T1000 (cell line): Measurements from ENCODE around the gene TMEM61.
"Not testable (repeated sequence)": the region's sequence is repeated elsewhere in the genome, so short reads cannot be mapped to it uniquely, and the experiment has no call there.

Source experiments
- DNase-seq: peaks from one replicate; lab custom pipeline; 2025; ENCODE audit warnings: mixed read lengths; lab: John Stamatoyannopoulos, UW

The TMEM61 gene

GRCh38 chr1:54962612-54963395 is 17.6 kb upstream of the TMEM61 start:
- no peak for DNase-seq

GRCh38 chr1:54963829-54964228 is 16.6 kb upstream of the TMEM61 start:
- DNase-seq = not testable (repeated sequence)

GRCh38 chr1:54965624-54966340 is 14.6 kb upstream of the TMEM61 start:
- DNase-seq = no peak

GRCh38 chr1:54967372-54967771 is 13.1 kb upstream of the TMEM61 start:
- no peak for DNase-seq

GRCh38 chr1:54968551-54968950 is 11.9 kb upstream of the TMEM61 start:
- DNase-seq = no peak

GRCh38 chr1:54969879-54970278 is 10.5 kb upstream of the TMEM61 start:
- DNase-seq = no peak

- DNase-seq = no peak
Measured at GRCh38 chr1:54970901-54971300, 9.5 kb upstream of the TMEM61 start.

DNA sequence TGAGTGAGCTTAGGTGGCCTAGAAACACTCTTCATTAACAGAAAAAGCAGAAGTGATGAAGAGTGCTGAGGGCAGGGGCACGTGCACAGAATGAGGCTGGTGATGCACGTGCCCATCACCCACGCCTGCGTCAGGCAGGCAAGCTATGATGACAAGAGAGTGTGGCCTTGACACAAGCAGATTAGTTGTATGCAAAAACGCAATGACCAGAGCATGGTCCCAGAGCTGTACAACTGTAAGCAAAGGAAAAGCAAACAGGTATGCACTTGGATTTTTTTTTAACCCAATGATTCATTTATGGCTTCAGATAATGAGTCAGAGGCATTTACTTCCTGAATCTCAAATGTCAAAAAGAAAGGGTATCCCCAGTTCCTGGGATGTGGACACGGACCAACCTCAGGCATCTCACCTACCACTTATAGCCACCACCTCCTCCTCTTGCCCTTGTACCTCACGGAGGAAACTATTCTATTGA is 9.1 kb upstream of the TMEM61 start:
- DNase-seq = no peak

- DNase-seq = no peak
Measured at GRCh38 chr1:54972436-54972835, 8.0 kb upstream of the TMEM61 start.

DNA sequence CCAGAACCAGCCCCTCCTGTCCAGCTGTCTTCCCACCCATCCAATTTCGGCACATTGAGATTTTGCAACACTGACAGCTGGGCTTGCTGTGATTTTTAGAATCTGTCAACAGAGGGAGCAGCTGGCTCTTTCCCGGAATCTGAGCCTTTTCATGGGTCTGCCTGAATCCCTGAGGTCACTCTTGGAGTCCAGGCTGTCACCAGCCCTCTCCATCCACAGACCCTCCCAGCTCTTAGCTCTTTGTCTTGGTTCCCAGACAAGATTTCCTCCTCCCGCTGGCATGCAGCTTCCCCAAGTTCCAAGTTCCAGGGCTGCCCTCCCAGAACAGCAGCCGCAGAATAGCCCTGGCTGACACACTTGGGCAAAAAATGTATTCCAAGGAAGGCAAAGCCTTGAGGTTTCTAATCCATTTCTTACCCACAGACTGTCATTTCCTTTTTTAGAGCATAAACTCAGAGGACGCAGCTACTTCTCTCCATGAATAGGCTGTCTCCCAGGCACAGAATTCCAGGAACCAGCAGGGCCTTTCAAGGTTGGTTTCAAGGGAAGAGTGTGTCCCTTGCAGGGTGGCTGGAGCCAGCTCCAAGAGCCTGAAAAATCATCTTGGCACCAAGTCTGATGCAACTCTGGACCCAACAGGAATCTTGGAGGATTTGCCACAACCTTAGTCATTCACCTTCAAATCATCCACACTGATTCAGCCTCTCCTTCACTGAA is 7.1 kb upstream of the TMEM61 start:
- DNase-seq = no peak

DNA sequence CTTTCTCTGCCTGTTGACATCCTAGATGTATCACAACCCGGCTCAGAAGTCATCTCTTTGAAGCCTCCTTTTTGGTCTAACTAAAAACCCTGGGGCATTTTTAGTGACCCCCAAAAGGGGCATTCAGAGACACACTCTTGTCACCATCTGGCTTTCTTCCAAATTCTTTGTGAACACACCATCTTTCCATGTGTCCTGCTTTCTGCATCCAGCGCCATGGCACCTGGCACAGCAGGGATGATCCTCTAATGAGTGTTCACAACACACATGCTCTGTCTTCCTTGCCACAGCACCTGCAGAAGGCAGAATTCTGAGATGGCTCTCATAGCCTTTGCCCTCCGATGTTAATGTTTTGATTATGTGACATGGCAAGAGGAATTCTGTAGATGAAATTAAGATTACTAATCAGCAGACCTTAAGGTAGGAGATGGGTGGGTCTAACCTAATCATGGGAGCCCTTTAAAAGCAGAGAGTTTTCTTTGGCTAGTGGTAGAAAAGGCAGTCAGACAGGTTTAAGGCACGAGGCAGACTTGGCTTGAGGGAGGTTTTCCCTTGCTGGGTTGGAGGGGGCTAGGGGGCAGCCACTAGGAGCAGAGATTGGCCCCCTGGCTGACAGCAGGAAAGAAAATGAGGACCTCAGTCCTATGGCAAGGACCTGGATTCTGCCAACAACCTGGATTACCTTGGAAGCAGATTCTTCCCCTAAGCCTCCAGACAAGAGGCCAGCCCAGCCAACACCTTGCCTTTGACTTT is 4.9 kb upstream of the TMEM61 start:
- no peak for DNase-seq

DNA sequence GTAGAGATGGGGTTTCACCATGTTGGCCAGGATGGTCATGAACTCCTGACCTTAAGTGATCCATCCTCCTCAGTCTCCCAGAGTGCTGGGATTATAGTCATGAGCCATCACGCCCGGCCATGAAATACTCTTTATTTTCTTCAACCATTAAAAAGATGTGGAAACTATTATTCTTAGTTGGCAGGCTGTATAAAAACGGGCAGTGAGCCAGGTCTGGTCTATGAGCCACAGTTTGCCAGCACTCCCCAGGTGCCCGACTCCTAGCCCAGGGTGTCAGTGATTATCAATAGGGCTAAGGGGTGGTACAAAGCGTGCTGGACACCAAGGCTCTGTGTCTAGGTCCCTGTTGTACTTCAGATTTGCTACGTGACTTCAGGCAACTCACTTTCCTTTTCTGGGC is 3.7 kb upstream of the TMEM61 start:
- DNase-seq = no peak

- DNase-seq = no peak
Measured at GRCh38 chr1:54977533-54978297, 2.7 kb upstream of the TMEM61 start.

- DNase-seq = no peak
Measured at GRCh38 chr1:54978528-54979326, 1.7 kb upstream of the TMEM61 start.

DNA sequence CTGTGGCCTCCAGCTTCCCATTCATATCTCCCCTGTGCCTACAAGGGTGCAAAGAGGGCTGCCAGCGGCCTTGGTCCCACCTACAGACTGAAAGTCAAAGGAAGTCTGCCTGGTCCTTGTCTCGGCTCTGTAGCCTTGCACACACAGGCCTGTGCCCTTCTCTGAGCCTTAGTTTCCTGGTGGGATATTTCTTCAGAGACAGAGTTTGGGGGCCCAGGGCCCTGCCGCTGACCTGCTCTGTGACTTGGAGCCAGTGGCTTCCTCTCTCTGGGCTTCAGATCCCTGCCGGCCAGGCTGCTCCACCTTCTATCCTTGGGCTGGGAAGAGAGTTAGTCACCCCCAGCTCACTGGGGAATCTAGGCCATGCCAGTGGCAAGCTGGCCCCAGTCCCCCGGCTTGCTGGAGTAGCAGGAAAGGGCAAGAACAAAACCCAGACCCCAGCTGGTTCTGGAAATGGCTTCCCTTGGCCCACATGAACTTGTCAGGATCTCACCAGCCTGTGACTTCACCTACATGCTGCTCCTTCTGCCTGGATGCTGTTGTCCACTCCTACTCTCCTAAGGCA is 1.0 kb upstream of the TMEM61 start:
- no peak for DNase-seq

- no peak for DNase-seq
Measured at GRCh38 chr1:54980046-54980527, 341 bp upstream of the TMEM61 start.

GRCh38 chr1:54981466-54981865 is 1.0 kb downstream of the TMEM61 start:
- DNase-seq = no peak

- no peak for DNase-seq
Measured at GRCh38 chr1:54982739-54983138, 2.3 kb downstream of the TMEM61 start.

- no peak for DNase-seq
Measured at GRCh38 chr1:54984131-54984842, 3.9 kb downstream of the TMEM61 start.
